Panc1 (cell line): ENCODE data around the gene THAP4. TPM values are rescaled to one million over a fixed set of nuclear protein-coding genes. Genes with fewer than 3 reads are reported as not detected.

ENCODE experiments used
- ATAC-seq: fragments of 200-7000 bp; cut with Tn5 transposase; 2 replicates; pipeline ENCODE4 v1.9.1; 2020; ENCODE audit warnings: mild to moderate bottlenecking, moderate library complexity
- BruUV-seq: library from RNA; stranded (reverse); fragments of 400-500 nt; replicated peaks from 2 replicates; lab custom pipeline; 2021; lab: Mats Ljungman, UMichigan
- CTCF ChIA-PET: fragments of 300-600 bp; sonication (Branson Sonifier 250); formaldehyde crosslinking; loops from one replicate; lab custom pipeline; 2022; ENCODE audit warnings: antibody characterized with exemption; lab: Charles Lee
- POLR2A ChIA-PET: fragments of 300-600 bp; sonication (Branson Sonifier 250); formaldehyde crosslinking; loops from one replicate; lab custom pipeline; 2022; ENCODE audit warnings: antibody characterized with exemption; lab: Charles Lee
- DNase-seq: peaks from one replicate; pipeline ENCODE4 v3.0.0-alpha.2; 2010; ENCODE audit warnings: low read depth, low spot score
- H3K27ac ChIP-seq: 2 replicates; pipeline ENCODE4 v1.5.1; 2011; ENCODE audit warnings: mild to moderate bottlenecking, low read length, inconsistent platforms
- H3K27me3 ChIP-seq: fragments of 200-500 bp; sonication (Bioruptor generic); 2 replicates; pipeline ENCODE4 v1.6.0; 2014; ENCODE audit warnings: low read length, inconsistent platforms; ENCODE audit not compliant: control insufficient read depth, insufficient read depth
- H3K36me3 ChIP-seq: fragments of 200-500 bp; sonication (Bioruptor generic); 2 replicates; pipeline ENCODE4 v1.5.1; 2014; ENCODE audit warnings: inconsistent platforms, mild to moderate bottlenecking, low read length, moderate library complexity; ENCODE audit not compliant: control insufficient read depth, insufficient read depth
- H3K4me1 ChIP-seq: 2 replicates; pipeline ENCODE4 v1.5.1; 2011; ENCODE audit warnings: inconsistent platforms, mild to moderate bottlenecking, low read length, moderate library complexity; ENCODE audit not compliant: control insufficient read depth, insufficient read depth
- H3K4me3 ChIP-seq, 2 experiments: 2 replicates each; pipeline ENCODE4 v1.5.1; 2011 to 2012; ENCODE audit warnings: low read depth in 2 of 2, low read length in 2 of 2, mild to moderate bottlenecking in 2 of 2, inconsistent platforms in 1 of 2, moderate library complexity in 1 of 2
- H3K9me3 ChIP-seq: fragments of 200-500 bp; sonication (Bioruptor generic); 2 replicates; pipeline ENCODE4 v1.5.1; 2014; ENCODE audit warnings: low read depth, mild to moderate bottlenecking, inconsistent platforms, low read length, moderate library complexity; ENCODE audit not compliant: control insufficient read depth, insufficient read depth
- POLR2AphosphoS5 ChIP-seq: IDR thresholded peaks from 2 replicates; pipeline ENCODE4 v1.6.1; 2012; ENCODE audit warnings: mild to moderate bottlenecking, low read depth, low read length, moderate library complexity
- SIN3A ChIP-seq: IDR thresholded peaks from 2 replicates; pipeline ENCODE4 v1.6.1; 2012; ENCODE audit warnings: low read depth, mild to moderate bottlenecking, low read length, moderate library complexity, borderline replicate concordance; ENCODE audit not compliant: insufficient read depth
- TCF7L2 ChIP-seq: IDR thresholded peaks from 2 replicates; pipeline ENCODE4 v1.6.1; 2011; ENCODE audit warnings: mild to moderate bottlenecking, low read depth, low read length, inconsistent platforms
- in situ Hi-C: cut with HindIII; loops from 2 replicates; pipeline ENCODE4 v1.10.0; 2016; ENCODE audit warnings: low sequenced_read_pairs, low pct_unique_long_range_greater_than_20kb
- intact Hi-C: fragments of 100-400 bp; cut with micrococcal nuclease; formaldehyde crosslinking; loops from one replicate; pipeline ENCODE4 v1.10.0; 2022; ENCODE audit not compliant: unreplicated experiment
- total RNA-seq: library from RNA; stranded (reverse); gene quantifications from one replicate; pipeline ENCODE4 v1.2.1, GENCODE V29; 2021; ENCODE audit not compliant: unreplicated experiment
- TF ChIP-seq, protein P1 (sequence below), 2 experiments: IDR thresholded peaks; 2 replicates each; pipeline ENCODE4 v1.6.1; 2011 to 2012; ENCODE audit warnings: low read depth in 2 of 2, control low read depth in 1 of 2, low read length in 1 of 2, mild to moderate bottlenecking in 1 of 2, moderate library complexity in 1 of 2; ENCODE audit not compliant: insufficient read depth in 1 of 2
- TF ChIP-seq, protein P2 (sequence below): fragments of 450-650 bp; IDR thresholded peaks from 2 replicates; pipeline ENCODE4 v1.5.1; 2017; ENCODE audit warnings: mild to moderate bottlenecking

The THAP4 gene
- total RNA-seq, 1 experiment from 2014 or later, result 77.9 TPM

DNA sequence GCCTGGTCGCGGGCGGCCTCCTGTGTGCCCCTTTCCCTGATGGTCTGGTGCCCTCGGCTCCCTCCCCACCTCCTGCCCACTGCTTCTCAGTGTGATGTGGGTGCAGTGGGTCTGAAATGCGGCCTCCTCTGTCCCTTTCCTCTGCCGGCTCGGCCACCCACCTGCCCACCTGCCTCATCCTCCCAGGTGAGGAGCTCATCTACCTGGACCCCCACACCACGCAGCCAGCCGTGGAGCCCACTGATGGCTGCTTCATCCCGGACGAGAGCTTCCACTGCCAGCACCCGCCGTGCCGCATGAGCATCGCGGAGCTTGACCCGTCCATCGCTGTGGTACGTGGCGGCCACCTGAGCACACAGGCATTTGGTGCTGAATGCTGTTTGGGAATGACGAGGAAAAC, 31.4 kb upstream of the THAP4 start:
- no peaks in the 10 kb centered on the region for H3K9me3 ChIP-seq
- intact Hi-C loops, result no loop called here
- TF ChIP-seq, protein P1, sequence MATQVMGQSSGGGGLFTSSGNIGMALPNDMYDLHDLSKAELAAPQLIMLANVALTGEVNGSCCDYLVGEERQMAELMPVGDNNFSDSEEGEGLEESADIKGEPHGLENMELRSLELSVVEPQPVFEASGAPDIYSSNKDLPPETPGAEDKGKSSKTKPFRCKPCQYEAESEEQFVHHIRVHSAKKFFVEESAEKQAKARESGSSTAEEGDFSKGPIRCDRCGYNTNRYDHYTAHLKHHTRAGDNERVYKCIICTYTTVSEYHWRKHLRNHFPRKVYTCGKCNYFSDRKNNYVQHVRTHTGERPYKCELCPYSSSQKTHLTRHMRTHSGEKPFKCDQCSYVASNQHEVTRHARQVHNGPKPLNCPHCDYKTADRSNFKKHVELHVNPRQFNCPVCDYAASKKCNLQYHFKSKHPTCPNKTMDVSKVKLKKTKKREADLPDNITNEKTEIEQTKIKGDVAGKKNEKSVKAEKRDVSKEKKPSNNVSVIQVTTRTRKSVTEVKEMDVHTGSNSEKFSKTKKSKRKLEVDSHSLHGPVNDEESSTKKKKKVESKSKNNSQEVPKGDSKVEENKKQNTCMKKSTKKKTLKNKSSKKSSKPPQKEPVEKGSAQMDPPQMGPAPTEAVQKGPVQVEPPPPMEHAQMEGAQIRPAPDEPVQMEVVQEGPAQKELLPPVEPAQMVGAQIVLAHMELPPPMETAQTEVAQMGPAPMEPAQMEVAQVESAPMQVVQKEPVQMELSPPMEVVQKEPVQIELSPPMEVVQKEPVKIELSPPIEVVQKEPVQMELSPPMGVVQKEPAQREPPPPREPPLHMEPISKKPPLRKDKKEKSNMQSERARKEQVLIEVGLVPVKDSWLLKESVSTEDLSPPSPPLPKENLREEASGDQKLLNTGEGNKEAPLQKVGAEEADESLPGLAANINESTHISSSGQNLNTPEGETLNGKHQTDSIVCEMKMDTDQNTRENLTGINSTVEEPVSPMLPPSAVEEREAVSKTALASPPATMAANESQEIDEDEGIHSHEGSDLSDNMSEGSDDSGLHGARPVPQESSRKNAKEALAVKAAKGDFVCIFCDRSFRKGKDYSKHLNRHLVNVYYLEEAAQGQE (IDR thresholded peaks at IDR 0.05; ENCODE audit: insufficient read depth in 1 of 2, low read depth in 2 of 2, low read length in 1 of 2), result no peak
- TF ChIP-seq SIN3A (no peak), TCF7L2 (no peak), POLR2AphosphoS5 (no peak)
- TF ChIP-seq, protein P2, sequence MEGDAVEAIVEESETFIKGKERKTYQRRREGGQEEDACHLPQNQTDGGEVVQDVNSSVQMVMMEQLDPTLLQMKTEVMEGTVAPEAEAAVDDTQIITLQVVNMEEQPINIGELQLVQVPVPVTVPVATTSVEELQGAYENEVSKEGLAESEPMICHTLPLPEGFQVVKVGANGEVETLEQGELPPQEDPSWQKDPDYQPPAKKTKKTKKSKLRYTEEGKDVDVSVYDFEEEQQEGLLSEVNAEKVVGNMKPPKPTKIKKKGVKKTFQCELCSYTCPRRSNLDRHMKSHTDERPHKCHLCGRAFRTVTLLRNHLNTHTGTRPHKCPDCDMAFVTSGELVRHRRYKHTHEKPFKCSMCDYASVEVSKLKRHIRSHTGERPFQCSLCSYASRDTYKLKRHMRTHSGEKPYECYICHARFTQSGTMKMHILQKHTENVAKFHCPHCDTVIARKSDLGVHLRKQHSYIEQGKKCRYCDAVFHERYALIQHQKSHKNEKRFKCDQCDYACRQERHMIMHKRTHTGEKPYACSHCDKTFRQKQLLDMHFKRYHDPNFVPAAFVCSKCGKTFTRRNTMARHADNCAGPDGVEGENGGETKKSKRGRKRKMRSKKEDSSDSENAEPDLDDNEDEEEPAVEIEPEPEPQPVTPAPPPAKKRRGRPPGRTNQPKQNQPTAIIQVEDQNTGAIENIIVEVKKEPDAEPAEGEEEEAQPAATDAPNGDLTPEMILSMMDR, result no peak
- in situ Hi-C loops, result no loop called here
- DNase-seq, result no peak
- H3K36me3 ChIP-seq, result no peaks in the 10 kb centered on the region
- no peak overlapping the region for H3K27ac ChIP-seq
- no peak for ATAC-seq
- no peaks in the 10 kb centered on the region for H3K4me1 ChIP-seq
- CTCF ChIA-PET, result no interaction called here
- H3K27me3 ChIP-seq, result no peaks in the 10 kb centered on the region
- POLR2A ChIA-PET, result no interaction called here
- no TSS peak for BruUV-seq
- H3K4me3 ChIP-seq, result no peak overlapping the region

DNA sequence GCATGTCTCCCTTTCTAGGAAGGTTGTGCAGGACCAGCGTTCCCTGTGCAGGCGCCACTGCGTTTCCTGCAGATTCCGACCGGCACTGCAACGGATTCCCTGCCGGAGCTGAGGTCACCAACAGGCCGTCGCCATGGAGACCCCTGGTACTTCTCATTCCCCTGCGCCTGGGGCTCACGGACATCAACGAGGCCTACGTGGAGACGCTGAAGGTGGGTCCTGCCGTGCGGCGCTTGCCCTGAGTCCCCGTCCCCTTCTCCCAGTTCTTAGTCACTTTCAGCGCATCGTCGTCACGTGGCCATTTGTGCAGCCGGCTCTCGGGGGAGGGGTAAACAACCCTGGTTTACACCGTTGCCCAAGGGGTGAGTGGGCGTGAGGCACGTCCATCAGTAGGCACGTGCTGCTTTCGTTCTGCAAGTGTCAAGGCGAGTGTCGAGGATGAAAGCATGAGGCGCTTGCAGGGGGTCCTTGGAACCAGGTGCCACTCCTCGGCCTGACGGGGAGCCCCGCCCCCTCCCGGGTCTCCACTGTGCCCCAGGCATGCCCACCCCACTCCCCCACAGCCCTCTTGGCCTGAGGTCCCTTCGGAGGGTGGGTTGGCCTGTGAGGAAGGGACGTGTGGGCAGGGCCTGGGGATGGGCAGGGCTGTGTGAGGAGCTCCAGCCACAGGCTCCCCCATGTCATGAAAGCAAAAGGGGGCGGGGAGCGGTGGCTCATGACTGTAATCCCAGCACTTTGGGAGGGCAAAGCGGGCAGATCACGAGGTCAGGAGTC, 29.9 kb upstream of the THAP4 start:
- POLR2A ChIA-PET, result no interaction called here
- in situ Hi-C loops, result no loop called here
- intact Hi-C loops, result no loop called here
- Histone ChIP-seq H3K4me1 (no peaks in the 10 kb centered on the region), H3K27ac (no peak overlapping the region), H3K9me3 (no peaks in the 10 kb centered on the region), H3K36me3 (no peaks in the 10 kb centered on the region), H3K27me3 (no peaks in the 10 kb centered on the region), H3K4me3 (no peak overlapping the region)
- CTCF ChIA-PET, result no interaction called here
- BruUV-seq, result no TSS peak
- no peak for ATAC-seq
- no peak for TF ChIP-seq POLR2AphosphoS5
- TF ChIP-seq, protein P2, result no peak
- TF ChIP-seq, protein P1 (IDR thresholded peaks at IDR 0.05; ENCODE audit: insufficient read depth in 1 of 2, low read depth in 2 of 2, low read length in 1 of 2), result no peak
- no peak for TF ChIP-seq TCF7L2
- TF ChIP-seq SIN3A, result no peak
- DNase-seq, result no peak
